Kidney (tissue), 14 donors: Measurements from ENCODE around the gene FFAR1. TPM values are rescaled to one million over a fixed set of nuclear protein-coding genes. Genes with fewer than 3 reads are reported as not detected.
A peak's percentile ranks its signal among the peaks of the same experiment; 100 is the strongest.

Experiments used
- DNase-seq, 5 donors: peaks; one replicate each; pipeline ENCODE4 v3.0.0-alpha.2; 2013 to 2020
- FAIRE-seq: peaks from 2 replicates; lab custom pipeline; 2012; peaks lifted over from hg19 to GRCh38; lab: Jason Lieb, UNC
- H3K27ac ChIP-seq, 2 donors: one replicate each; pipeline ENCODE4 v1.7.0; 2013; ENCODE audit warnings: low read depth in 2 of 2, low read length in 2 of 2, inconsistent platforms in 1 of 2
- H3K27me3 ChIP-seq: one replicate; pipeline ENCODE4 v1.7.1; 2013; ENCODE audit warnings: low read length, inconsistent platforms; ENCODE audit not compliant: control insufficient read depth, insufficient read depth
- H3K36me3 ChIP-seq, 3 donors: one replicate each; pipeline versions ENCODE4 v1.7.0 to v1.7.1; 2013; ENCODE audit warnings: low read length in 3 of 3, control low read depth in 1 of 3, inconsistent platforms in 1 of 3; ENCODE audit not compliant: insufficient read depth in 3 of 3, control insufficient read depth in 2 of 3
- H3K4me1 ChIP-seq, 3 donors: one replicate each; pipeline versions ENCODE4 v1.7.0 to v1.7.1; 2013; ENCODE audit warnings: low read length in 3 of 3, inconsistent platforms in 1 of 3, low read depth in 1 of 3; ENCODE audit not compliant: control insufficient read depth in 2 of 3, insufficient read depth in 2 of 3
- H3K4me3 ChIP-seq, 3 donors: one replicate each; pipeline versions ENCODE4 v1.7.0 to v1.8.1; 2013; ENCODE audit warnings: low read length in 3 of 3, control low read depth in 1 of 3, inconsistent platforms in 1 of 3
- H3K9ac ChIP-seq, 3 donors: one replicate each; pipeline versions ENCODE4 v1.7.0 to v1.7.1; 2013; ENCODE audit warnings: low read length in 3 of 3, control low read depth in 1 of 3, inconsistent platforms in 1 of 3
- H3K9me3 ChIP-seq, 3 donors: one replicate each; pipeline versions ENCODE4 v1.7.0 to v1.7.1; 2013; ENCODE audit warnings: low read length in 3 of 3, control low read depth in 1 of 3, inconsistent platforms in 1 of 3; ENCODE audit not compliant: control insufficient read depth in 2 of 3, insufficient read depth in 1 of 3
- intact Hi-C: fragments of 100-400 bp; cut with DNase I; formaldehyde crosslinking; loops from one replicate; pipeline ENCODE4 v1.11.1; 2022
- polyA plus RNA-seq: library from polyadenylated mRNA; stranded (reverse); fragments of 350-450 nt; fragmentation: Illumina TruSeq; extraction: RNeasy Lipid Tissue Mini Kit (QIAGEN cat#74804); gene quantifications from one replicate; pipeline ENCODE4 v1.2.3, GENCODE V29; 2014; ENCODE audit warnings: low read depth, low replicate concordance; ENCODE audit not compliant: insufficient read depth
- total RNA-seq: library from RNA; stranded (reverse); fragmentation: NEBNext Ultra II Directional; extraction: Animal tissue kit (Norgen Biotek cat#: 25700); gene quantifications from one replicate; pipeline ENCODE4 v1.2.1, GENCODE V29; 2021
- TF ChIP-seq, protein P1 (sequence below): IDR thresholded peaks from 3 replicates; pipeline ENCODE4 v1.5.1; 2012; ENCODE audit warnings: mild to moderate bottlenecking, moderate library complexity, borderline replicate concordance; ENCODE audit not compliant: insufficient read depth; ENCODE audit errors: extremely low read depth
- donor health status: control.
- donor health status: control.
- donor health status: control.
- donor health status: control.
- donor health status: control.
- donor health status: DM: yes; HTN: yes; CAD: no.
- donor health status: Normal renal cell carcinoma (clear cell type).

The FFAR1 gene
- total and polyA plus RNA-seq, 2 donors from 2014 or later, result not detected

DNA sequence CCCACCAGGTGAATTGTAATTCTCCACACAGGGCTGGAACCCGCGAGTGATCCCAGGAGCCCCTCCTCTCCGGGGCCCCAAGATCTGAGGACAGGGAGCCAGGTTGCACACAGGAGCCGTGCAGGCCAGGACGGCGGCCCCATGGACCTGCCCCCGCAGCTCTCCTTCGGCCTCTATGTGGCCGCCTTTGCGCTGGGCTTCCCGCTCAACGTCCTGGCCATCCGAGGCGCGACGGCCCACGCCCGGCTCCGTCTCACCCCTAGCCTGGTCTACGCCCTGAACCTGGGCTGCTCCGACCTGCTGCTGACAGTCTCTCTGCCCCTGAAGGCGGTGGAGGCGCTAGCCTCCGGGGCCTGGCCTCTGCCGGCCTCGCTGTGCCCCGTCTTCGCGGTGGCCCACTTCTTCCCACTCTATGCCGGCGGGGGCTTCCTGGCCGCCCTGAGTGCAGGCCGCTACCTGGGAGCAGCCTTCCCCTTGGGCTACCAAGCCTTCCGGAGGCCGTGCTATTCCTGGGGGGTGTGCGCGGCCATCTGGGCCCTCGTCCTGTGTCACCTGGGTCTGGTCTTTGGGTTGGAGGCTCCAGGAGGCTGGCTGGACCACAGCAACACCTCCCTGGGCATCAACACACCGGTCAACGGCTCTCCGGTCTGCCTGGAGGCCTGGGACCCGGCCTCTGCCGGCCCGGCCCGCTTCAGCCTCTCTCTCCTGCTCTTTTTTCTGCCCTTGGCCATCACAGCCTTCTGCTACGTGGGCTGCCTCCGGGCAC lies 3.9 kb downstream of the FFAR1 start:
- H3K36me3 ChIP-seq, result no peaks in the 10 kb centered on the region
- intact Hi-C loops, result loop anchor here (10.0 kb wide), 1 partner anchor 113 kb away; no protein-coding TSS in a partner anchor
- H3K27me3 ChIP-seq, result no peaks in the 10 kb centered on the region
- FAIRE-seq, result no peak
- H3K9ac ChIP-seq, result no peak overlapping the region
- no peak overlapping the region for H3K4me3 ChIP-seq
- TF ChIP-seq, protein P1, sequence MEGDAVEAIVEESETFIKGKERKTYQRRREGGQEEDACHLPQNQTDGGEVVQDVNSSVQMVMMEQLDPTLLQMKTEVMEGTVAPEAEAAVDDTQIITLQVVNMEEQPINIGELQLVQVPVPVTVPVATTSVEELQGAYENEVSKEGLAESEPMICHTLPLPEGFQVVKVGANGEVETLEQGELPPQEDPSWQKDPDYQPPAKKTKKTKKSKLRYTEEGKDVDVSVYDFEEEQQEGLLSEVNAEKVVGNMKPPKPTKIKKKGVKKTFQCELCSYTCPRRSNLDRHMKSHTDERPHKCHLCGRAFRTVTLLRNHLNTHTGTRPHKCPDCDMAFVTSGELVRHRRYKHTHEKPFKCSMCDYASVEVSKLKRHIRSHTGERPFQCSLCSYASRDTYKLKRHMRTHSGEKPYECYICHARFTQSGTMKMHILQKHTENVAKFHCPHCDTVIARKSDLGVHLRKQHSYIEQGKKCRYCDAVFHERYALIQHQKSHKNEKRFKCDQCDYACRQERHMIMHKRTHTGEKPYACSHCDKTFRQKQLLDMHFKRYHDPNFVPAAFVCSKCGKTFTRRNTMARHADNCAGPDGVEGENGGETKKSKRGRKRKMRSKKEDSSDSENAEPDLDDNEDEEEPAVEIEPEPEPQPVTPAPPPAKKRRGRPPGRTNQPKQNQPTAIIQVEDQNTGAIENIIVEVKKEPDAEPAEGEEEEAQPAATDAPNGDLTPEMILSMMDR, result no peak
- peaks cover 0 to 2% (median 0%) of the 10 kb centered on the region in 3 donors for H3K4me1 ChIP-seq
- H3K9me3 ChIP-seq, result no peaks in the 10 kb centered on the region
- peak in 2 of 5 donors; percentile 54 to 66 for DNase-seq
- no peak overlapping the region for H3K27ac ChIP-seq

- TF ChIP-seq, protein P1, result no peak
- Histone ChIP-seq H3K36me3 (no peaks in the 10 kb centered on the region), H3K9ac (no peak overlapping the region), H3K9me3 (no peaks in the 10 kb centered on the region), H3K27ac (no peak overlapping the region), H3K4me3 (no peak overlapping the region), H3K27me3 (no peaks in the 10 kb centered on the region), H3K4me1 (peaks cover 0 to 2% (median 0%) of the 10 kb centered on the region in 3 donors)
- FAIRE-seq (no peak), DNase-seq (peak in 1 of 5 donors; percentile 64)
- intact Hi-C loops, result loop anchor here (10.0 kb wide), 1 partner anchor 113 kb away; no protein-coding TSS in a partner anchor
These were observed 4.4 kb downstream of the FFAR1 start for GRCh38 chr19:35352177-35352447.

DNA sequence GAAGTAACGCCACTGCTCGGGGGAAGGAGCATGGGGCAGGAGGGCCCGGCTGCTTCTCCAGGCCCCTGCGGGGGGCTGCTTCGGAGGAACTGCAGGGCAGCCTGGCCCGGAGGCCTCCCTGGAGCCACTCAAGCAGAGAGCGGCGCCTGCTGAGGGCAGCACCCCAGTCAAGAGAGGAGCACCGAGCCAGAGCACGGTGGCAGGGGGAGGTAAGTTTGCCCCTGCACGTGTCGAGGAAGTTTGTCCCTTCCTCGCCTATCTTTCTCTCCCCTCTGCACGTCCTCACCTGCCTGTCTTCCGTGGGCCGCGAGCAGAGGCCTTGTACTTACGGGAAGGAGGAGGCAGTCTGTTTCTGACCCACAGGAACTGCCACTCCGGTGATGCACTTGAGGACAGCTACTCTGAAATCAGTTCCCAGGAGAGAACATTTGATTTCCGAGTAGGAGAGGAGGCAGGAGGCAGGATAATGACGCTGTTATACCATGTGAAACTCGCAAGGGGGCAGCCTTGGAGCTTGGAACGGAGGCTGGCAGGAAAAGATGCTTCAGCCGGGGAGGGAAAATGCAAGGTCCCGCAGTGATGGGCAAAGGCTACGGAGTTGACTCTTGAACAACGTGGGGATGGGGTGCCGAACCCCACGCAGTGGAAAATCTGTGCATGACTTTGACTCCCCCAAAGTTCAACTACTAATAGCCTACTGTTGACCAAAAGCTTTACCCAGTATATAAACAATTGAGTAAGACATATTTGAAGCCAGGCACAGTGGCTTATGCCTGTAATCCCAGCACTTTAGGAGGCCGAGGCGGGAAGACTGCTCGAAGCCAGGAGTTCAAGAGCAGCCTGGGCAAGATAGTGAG lies 5.0 kb downstream of the FFAR1 start:
- H3K27me3 ChIP-seq, result no peaks in the 10 kb centered on the region
- H3K27ac ChIP-seq, result no peak overlapping the region
- intact Hi-C loops, result loop anchor here (10.0 kb wide), 1 partner anchor 112 kb away; no protein-coding TSS in a partner anchor
- TF ChIP-seq, protein P1, result peak; percentile 90
- H3K36me3 ChIP-seq, result no peaks in the 10 kb centered on the region
- H3K9ac ChIP-seq, result no peak overlapping the region
- no peak overlapping the region for H3K4me3 ChIP-seq
- peaks cover 0 to 2% (median 0%) of the 10 kb centered on the region in 3 donors for H3K4me1 ChIP-seq
- FAIRE-seq (no peak), DNase-seq (peak; percentile 79 to 87 (median 80))
- H3K9me3 ChIP-seq, result no peaks in the 10 kb centered on the region
